Colonic mucosa (tissue), 4 donors: ENCODE measurements around the gene USH1G. TPM values are rescaled to one million over a fixed set of nuclear protein-coding genes. Genes with fewer than 3 reads are reported as not detected.
A peak's percentile ranks its signal among the peaks of the same experiment; 100 is the strongest.

ENCODE experiments used
- DNase-seq: peaks from one replicate; pipeline ENCODE4 v3.0.0-alpha.2; 2020
- H3K27ac ChIP-seq: fragments of 200-600 bp; one replicate; pipeline ENCODE4 v1.8.0; 2021
- H3K27me3 ChIP-seq: fragments of 200-600 bp; one replicate; pipeline ENCODE4 v1.8.0; 2021
- H3K36me3 ChIP-seq: fragments of 200-600 bp; one replicate; pipeline ENCODE4 v1.8.0; 2021
- H3K4me1 ChIP-seq: fragments of 200-600 bp; one replicate; pipeline ENCODE4 v1.8.0; 2021; ENCODE audit warnings: mild to moderate bottlenecking
- H3K4me3 ChIP-seq: fragments of 200-600 bp; one replicate; pipeline ENCODE4 v1.8.0; 2021
- H3K9ac ChIP-seq, 2 donors: one replicate each; pipeline ENCODE4 v1.7.0; 2013; ENCODE audit warnings: control low read depth in 2 of 2, low read depth in 2 of 2, low read length in 2 of 2
- H3K9me3 ChIP-seq: fragments of 200-600 bp; one replicate; pipeline ENCODE4 v1.8.0; 2021
- CTCF ChIP-seq: fragments of 200-600 bp; IDR thresholded peaks from one replicate; pipeline ENCODE4 v1.8.0; 2022; ENCODE audit warnings: antibody characterized with exemption, mild to moderate bottlenecking
- intact Hi-C: fragments of 100-400 bp; cut with DNase I; formaldehyde crosslinking; loops from one replicate; pipeline ENCODE4 v1.14.1; 2022
- total RNA-seq, 2 donors: library from RNA; stranded (reverse); fragmentation: NEBNext Ultra II Directional in 1 of 2; extraction: Animal tissue kit (Norgen Biotek cat#: 25700) in 1 of 2; gene quantifications; one replicate each; pipeline ENCODE4 v1.2.1, GENCODE V29; 2021
- donor health status: healthy.
- donor health status: DM: no; HTN: no; CAD: no.
- donor health status: DM: no; HTN: no; CAD: no.

Gene USH1G
- total RNA-seq, 2 donors from 2014 or later: 0.05 TPM; not detected in 1

- DNase-seq: no peak
- no peaks in the 10 kb centered on the region for H3K9me3 ChIP-seq
- no peaks in the 10 kb centered on the region for H3K36me3 ChIP-seq
- no peaks in the 10 kb centered on the region for H3K27me3 ChIP-seq
- intact Hi-C loops: no loop called here
- H3K27ac ChIP-seq: no peak overlapping the region
- no peak for TF ChIP-seq CTCF
- no peak overlapping the region for H3K9ac ChIP-seq
- no peak overlapping the region for H3K4me3 ChIP-seq
- no peaks in the 10 kb centered on the region for H3K4me1 ChIP-seq
Observed at GRCh38 chr17:74901353-74902135, 21.5 kb downstream of the USH1G start.

GRCh38 chr17:74900208-74900607 is 22.8 kb downstream of the USH1G start:
- peaks cover 2% of the 10 kb centered on the region for H3K27me3 ChIP-seq
- DNase-seq: no peak
- H3K36me3 ChIP-seq: no peaks in the 10 kb centered on the region
- intact Hi-C loops: no loop called here
- H3K9ac ChIP-seq: no peak overlapping the region
- H3K4me3 ChIP-seq: no peak overlapping the region
- TF ChIP-seq CTCF: no peak
- no peak overlapping the region for H3K27ac ChIP-seq
- H3K4me1 ChIP-seq: no peaks in the 10 kb centered on the region
- no peaks in the 10 kb centered on the region for H3K9me3 ChIP-seq

GRCh38 chr17:74898376-74898946 is 24.6 kb downstream of the USH1G start:
- no peak overlapping the region for H3K4me3 ChIP-seq
- no peak overlapping the region for H3K9ac ChIP-seq
- H3K9me3 ChIP-seq: no peaks in the 10 kb centered on the region
- no peak for DNase-seq
- intact Hi-C loops: no loop called here
- no peak for TF ChIP-seq CTCF
- H3K36me3 ChIP-seq: no peaks in the 10 kb centered on the region
- H3K4me1 ChIP-seq: peaks cover 2% of the 10 kb centered on the region
- no peak overlapping the region for H3K27ac ChIP-seq
- peaks cover 17% of the 10 kb centered on the region for H3K27me3 ChIP-seq

- intact Hi-C loops: no loop called here
- Histone ChIP-seq H3K27ac (no peak overlapping the region), H3K36me3 (no peaks in the 10 kb centered on the region), H3K27me3 (peaks cover 32% of the 10 kb centered on the region), H3K4me3 (peak overlapping the region; percentile 23), H3K9ac (no peak overlapping the region), H3K9me3 (no peaks in the 10 kb centered on the region), H3K4me1 (peaks cover 4% of the 10 kb centered on the region)
- TF ChIP-seq CTCF: no peak
- no peak for DNase-seq
Observed at GRCh38 chr17:74893936-74894671, 29.0 kb downstream of the USH1G start.

- H3K4me3 ChIP-seq: peak within 1 kb of the TSS; percentile 23
- H3K36me3 ChIP-seq: no peaks in the 10 kb centered on the region
- no peak for DNase-seq
- peaks cover 4% of the 10 kb centered on the region for H3K4me1 ChIP-seq
- intact Hi-C loops: no loop called here
- peaks cover 32% of the 10 kb centered on the region for H3K27me3 ChIP-seq
- TF ChIP-seq CTCF: no peak
- H3K9me3 ChIP-seq: no peaks in the 10 kb centered on the region
- no peak within 1 kb of the TSS for H3K27ac ChIP-seq
- H3K9ac ChIP-seq: no peak within 1 kb of the TSS
Observed at GRCh38 chr17:74892974-74893911, 29.8 kb downstream of the USH1G start, which contains the start of gene FADS6. FADS6 (minus strand) TSS chr17:74893633; CDS start chr17:74893595, 38 bp downstream.
